ENCODE measurements around the gene PSD2. TPM values are rescaled to one million over a fixed set of nuclear protein-coding genes. Genes with fewer than 3 reads are reported as not detected.
A peak's percentile ranks its signal among the peaks of the same experiment; 100 is the strongest.

The PSD2 gene
- total and polyA plus RNA-seq, 2 experiments from 2014 or later = 0.08 to 0.10 TPM

- H3K4me2 ChIP-seq = peak overlapping the region; percentile 100
- H3F3A ChIP-seq (replicated peaks; ENCODE audit: low read depth) = no peaks in the 10 kb centered on the region
- Mint-ChIP-seq H3K4me3 (peak overlapping the region; percentile 86), H3K4me1 (peaks cover 4% of the 10 kb centered on the region), H3K27ac (no peak overlapping the region), H3K36me3 (ENCODE audit: low read depth) (no peaks in the 10 kb centered on the region), H3K27me3 (ENCODE audit: insufficient read depth, low read depth, poor library complexity) (peaks cover 34% of the 10 kb centered on the region), H3K9me3 (no peaks in the 10 kb centered on the region)
- no peak for TF ChIP-seq JUNB (IDR thresholded peaks at IDR 0.05; ENCODE audit: unreplicated experiment)
- TF ChIP-seq ZNF462 (CRISPR knock-in tag; IDR thresholded peaks at IDR 0.05) = no peak
- no peak for TF ChIP-seq ZNF114 (CRISPR knock-in tag; IDR thresholded peaks at IDR 0.05)
- TF ChIP-seq ZNF331 (CRISPR knock-in tag; IDR thresholded peaks at IDR 0.05; ENCODE audit: low read depth) = no peak
- no peak for TF ChIP-seq CREB1 (CRISPR knock-in tag; IDR thresholded peaks at IDR 0.05; ENCODE audit: low read depth)
- no peak for TF ChIP-seq POLR2AphosphoS5 (IDR thresholded peaks at IDR 0.05; ENCODE audit: low read depth)
- no peak for TF ChIP-seq STAT1 (IDR thresholded peaks at IDR 0.05; ENCODE audit: unreplicated experiment)
- TF ChIP-seq EZH2phosphoT487 (IDR thresholded peaks at IDR 0.05; ENCODE audit: unreplicated experiment) = no peak
- no peak for TF ChIP-seq NANOG (IDR thresholded peaks at IDR 0.05; ENCODE audit: borderline replicate concordance)
- no peak for TF ChIP-seq EZH2 (IDR thresholded peaks at IDR 0.05; ENCODE audit: low read depth, unreplicated experiment)
- no peak for TF ChIP-seq REST (IDR thresholded peaks at IDR 0.05; ENCODE audit: unreplicated experiment)
- no peak for TF ChIP-seq CTCF (conservative IDR thresholded peaks at IDR 0.05; ENCODE audit: low read depth in 2 of 2)
- no peak for TF ChIP-seq ETS1 (IDR thresholded peaks at IDR 0.05)
- no peak overlapping the region for H2AFZ ChIP-seq
- ATAC-seq (no peak; the same call in 2 of the 3 replicates), DNase-seq (ENCODE audit: low spot score) (no peak)
- H3K9me2 ChIP-seq (ENCODE audit: insufficient read depth) = no peaks in the 10 kb centered on the region
- peaks cover 3% of the 10 kb centered on the region; the same call in 1 of the 2 replicates for H3K4me1 ChIP-seq (ENCODE audit: insufficient read depth)
- no peak overlapping the region; the same call in 1 of the 2 replicates for H3K4me3 ChIP-seq
- no peaks in the 10 kb centered on the region for H4K20me1 ChIP-seq (replicated peaks; ENCODE audit: insufficient read depth)
- H3K27me3 ChIP-seq (ENCODE audit: insufficient read depth) = peaks cover 40% of the 10 kb centered on the region
- H3K27ac ChIP-seq (ENCODE audit: low read depth) = no peak overlapping the region
- H3K36me3 ChIP-seq (ENCODE audit: insufficient read depth) = no peaks in the 10 kb centered on the region
- no peaks in the 10 kb centered on the region for H3K79me2 ChIP-seq (replicated peaks; ENCODE audit: insufficient read depth)
Measured at GRCh38 chr5:139787257-139787567, 8.4 kb upstream of the PSD2 start.
